Renal cortex interstitium (tissue), 3 donors: ENCODE data around the gene FBXO5. TPM values are rescaled to one million over a fixed set of nuclear protein-coding genes. Genes with fewer than 3 reads are reported as not detected.

Experiments
- polyA plus RNA-seq, 3 donors: library from polyadenylated mRNA; unstranded; fragments of 120-200 nt; gene quantifications; one replicate each; pipeline ENCODE4 v1.2.1, GENCODE V29; 2013; ENCODE audit not compliant: insufficient read length in 3 of 3

Gene FBXO5
- polyA plus RNA-seq, 3 donors, result 27.6 to 39.5 (median 35.9) TPM

Other genes starting within 250 kb of the FBXO5 start
- 1 to 10 TPM in 2 of 3 donors, under 1 TPM in 1; 0.84 to 1.6 (median 1.0) TPM for gene VIP, start 232.2 kb downstream of the FBXO5 start, polyA plus RNA-seq
- gene MTRF1L, start 19.7 kb upstream of the FBXO5 start, polyA plus RNA-seq, result 10 to 100 TPM; 18.2 to 32.0 (median 25.3) TPM
- gene RGS17, start 148.2 kb upstream of the FBXO5 start, polyA plus RNA-seq, result 1 to 10 TPM; 2.4 to 3.4 (median 3.0) TPM